ENCODE data around the gene SLC29A4.
"Not testable (repeated sequence)": the region's sequence is repeated elsewhere in the genome, so short reads cannot be mapped to it uniquely, and the experiment has no call there.

The SLC29A4 gene

GRCh38 chr7:5320802-5321396 is 38.2 kb downstream of the SLC29A4 start:
- no peaks in the 10 kb centered on the region; the same call in 1 of the 2 replicates for H3K36me3 ChIP-seq (replicated peaks; ENCODE audit: insufficient read depth, low read length)
- no peaks in the 10 kb centered on the region for H3K4me1 ChIP-seq (ENCODE audit: low read length)
- H3K4me3 ChIP-seq (ENCODE audit: low read length), result no peak overlapping the region
- no peaks in the 10 kb centered on the region for H4K20me1 ChIP-seq (ENCODE audit: insufficient read depth, low read length)
- H3K4me2 ChIP-seq (ENCODE audit: low read depth, low read length), result no peak overlapping the region
- no peaks in the 10 kb centered on the region for H3K9me2 ChIP-seq (replicated peaks; ENCODE audit: insufficient read depth, low read length)
- H2AFZ ChIP-seq (ENCODE audit: low read length), result no peak overlapping the region
- H3K9ac ChIP-seq (ENCODE audit: low read length), result no peak overlapping the region
- no peaks in the 10 kb centered on the region for H3K9me3 ChIP-seq (replicated peaks; ENCODE audit: insufficient read depth, low read length)
- H3K27ac ChIP-seq (ENCODE audit: low read length), result no peak overlapping the region
- H3K27me3 ChIP-seq (replicated peaks; ENCODE audit: insufficient read depth, low read length), result no peaks in the 10 kb centered on the region
- H3K79me2 ChIP-seq (ENCODE audit: low read length), result no peaks in the 10 kb centered on the region
- no peak for TF ChIP-seq EZH2phosphoT487 (IDR thresholded peaks at IDR 0.05; ENCODE audit: low read length)
- no peak for DNase-seq
- no peaks in the 10 kb centered on the region for H3F3A ChIP-seq (ENCODE audit: insufficient read depth, low read length)

GRCh38 chr7:5322621-5323410 is 40.1 kb downstream of the SLC29A4 start:
- Histone ChIP-seq H3K36me3 (replicated peaks; ENCODE audit: insufficient read depth, low read length) (no peaks in the 10 kb centered on the region; the same call in 1 of the 2 replicates), H3F3A (ENCODE audit: insufficient read depth, low read length) (no peaks in the 10 kb centered on the region), H3K4me1 (ENCODE audit: low read length) (no peaks in the 10 kb centered on the region), H3K9me3 (replicated peaks; ENCODE audit: insufficient read depth, low read length) (no peaks in the 10 kb centered on the region), H3K4me2 (ENCODE audit: low read depth, low read length) (no peak overlapping the region), H3K79me2 (ENCODE audit: low read length) (no peaks in the 10 kb centered on the region), H3K27me3 (replicated peaks; ENCODE audit: insufficient read depth, low read length) (no peaks in the 10 kb centered on the region), H2AFZ (ENCODE audit: low read length) (no peak overlapping the region), H4K20me1 (ENCODE audit: insufficient read depth, low read length) (no peaks in the 10 kb centered on the region), H3K9ac (ENCODE audit: low read length) (no peak overlapping the region), H3K9me2 (replicated peaks; ENCODE audit: insufficient read depth, low read length) (no peaks in the 10 kb centered on the region), H3K4me3 (ENCODE audit: low read length) (no peak overlapping the region), H3K27ac (ENCODE audit: low read length) (no peak overlapping the region)
- TF ChIP-seq CTCF (IDR thresholded peaks at IDR 0.05; ENCODE audit: low read length), result no peak
- TF ChIP-seq EZH2 (optimal IDR thresholded peaks at IDR 0.05; ENCODE audit: low read depth, low read length), result no peak
- TF ChIP-seq EZH2phosphoT487 (IDR thresholded peaks at IDR 0.05; ENCODE audit: low read length), result no peak
- no peak for DNase-seq

GRCh38 chr7:5323800-5324781 is 41.3 kb downstream of the SLC29A4 start:
- H4K20me1 ChIP-seq (ENCODE audit: insufficient read depth, low read length); H3K27ac ChIP-seq (ENCODE audit: low read length); H3K4me1 ChIP-seq (ENCODE audit: low read length); H3K79me2 ChIP-seq (ENCODE audit: low read length); H3K9ac ChIP-seq (ENCODE audit: low read length); H2AFZ ChIP-seq (ENCODE audit: low read length); H3K9me3 ChIP-seq (replicated peaks; ENCODE audit: insufficient read depth, low read length); DNase-seq; H3K4me2 ChIP-seq (ENCODE audit: low read depth, low read length); H3K27me3 ChIP-seq (replicated peaks; ENCODE audit: insufficient read depth, low read length); H3K4me3 ChIP-seq (ENCODE audit: low read length); H3F3A ChIP-seq (ENCODE audit: insufficient read depth, low read length); H3K36me3 ChIP-seq (replicated peaks; ENCODE audit: insufficient read depth, low read length); H3K9me2 ChIP-seq (replicated peaks; ENCODE audit: insufficient read depth, low read length): not testable (repeated sequence)

GRCh38 chr7:5324961-5325360 is 42.2 kb downstream of the SLC29A4 start:
- no peak for DNase-seq
- Histone ChIP-seq H3K9me3 (replicated peaks; ENCODE audit: insufficient read depth, low read length) (no peaks in the 10 kb centered on the region), H3K4me3 (ENCODE audit: low read length) (no peak overlapping the region), H3K27ac (ENCODE audit: low read length) (no peak overlapping the region), H3K36me3 (replicated peaks; ENCODE audit: insufficient read depth, low read length) (no peaks in the 10 kb centered on the region; the same call in 1 of the 2 replicates), H3K4me2 (ENCODE audit: low read depth, low read length) (no peak overlapping the region), H3K9me2 (replicated peaks; ENCODE audit: insufficient read depth, low read length) (no peaks in the 10 kb centered on the region), H3K79me2 (ENCODE audit: low read length) (no peaks in the 10 kb centered on the region), H3K4me1 (ENCODE audit: low read length) (no peaks in the 10 kb centered on the region), H3K9ac (ENCODE audit: low read length) (no peak overlapping the region), H2AFZ (ENCODE audit: low read length) (no peak overlapping the region), H3K27me3 (replicated peaks; ENCODE audit: insufficient read depth, low read length) (no peaks in the 10 kb centered on the region), H3F3A (ENCODE audit: insufficient read depth, low read length) (no peaks in the 10 kb centered on the region), H4K20me1 (ENCODE audit: insufficient read depth, low read length) (no peaks in the 10 kb centered on the region; the same call in 1 of the 2 replicates)
- TF ChIP-seq CTCF (IDR thresholded peaks at IDR 0.05; ENCODE audit: low read length), result no peak
- TF ChIP-seq EZH2phosphoT487 (IDR thresholded peaks at IDR 0.05; ENCODE audit: low read length), result no peak
- no peak for TF ChIP-seq EZH2 (optimal IDR thresholded peaks at IDR 0.05; ENCODE audit: low read depth, low read length)

Measured in MM.1S (cell line).